ENCODE measurements around the gene CAMK2D.

DNA sequence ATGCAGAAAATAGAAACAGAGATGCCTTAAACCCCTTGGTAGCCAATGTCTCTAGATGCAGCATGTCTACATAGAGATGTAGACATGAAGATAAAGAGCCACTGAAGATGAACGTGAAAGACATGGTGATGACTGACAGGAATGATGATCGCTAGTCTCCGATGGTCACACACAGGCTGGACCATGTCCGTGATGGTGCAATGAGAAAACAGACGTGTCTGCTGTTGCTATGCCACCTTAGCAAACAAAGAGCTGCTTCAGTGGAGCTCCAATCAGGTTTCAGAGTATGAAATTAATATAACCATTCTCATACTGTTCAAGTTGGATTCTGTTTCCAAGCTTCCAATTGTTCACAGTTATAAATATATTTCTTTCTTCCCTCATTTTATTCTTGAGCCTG is 256.5 kb downstream of the CAMK2D start:
- TF ChIP-seq, protein P1, sequence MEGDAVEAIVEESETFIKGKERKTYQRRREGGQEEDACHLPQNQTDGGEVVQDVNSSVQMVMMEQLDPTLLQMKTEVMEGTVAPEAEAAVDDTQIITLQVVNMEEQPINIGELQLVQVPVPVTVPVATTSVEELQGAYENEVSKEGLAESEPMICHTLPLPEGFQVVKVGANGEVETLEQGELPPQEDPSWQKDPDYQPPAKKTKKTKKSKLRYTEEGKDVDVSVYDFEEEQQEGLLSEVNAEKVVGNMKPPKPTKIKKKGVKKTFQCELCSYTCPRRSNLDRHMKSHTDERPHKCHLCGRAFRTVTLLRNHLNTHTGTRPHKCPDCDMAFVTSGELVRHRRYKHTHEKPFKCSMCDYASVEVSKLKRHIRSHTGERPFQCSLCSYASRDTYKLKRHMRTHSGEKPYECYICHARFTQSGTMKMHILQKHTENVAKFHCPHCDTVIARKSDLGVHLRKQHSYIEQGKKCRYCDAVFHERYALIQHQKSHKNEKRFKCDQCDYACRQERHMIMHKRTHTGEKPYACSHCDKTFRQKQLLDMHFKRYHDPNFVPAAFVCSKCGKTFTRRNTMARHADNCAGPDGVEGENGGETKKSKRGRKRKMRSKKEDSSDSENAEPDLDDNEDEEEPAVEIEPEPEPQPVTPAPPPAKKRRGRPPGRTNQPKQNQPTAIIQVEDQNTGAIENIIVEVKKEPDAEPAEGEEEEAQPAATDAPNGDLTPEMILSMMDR (conservative IDR thresholded peaks at IDR 0.05 in 1 of 2, IDR thresholded peaks at IDR 0.05 in 1 of 2; ENCODE audit: low read depth in 1 of 2, low read length in 2 of 2) = no peak
- TF ChIP-seq EZH2 (IDR thresholded peaks at IDR 0.05; ENCODE audit: low read length, missing control alignments) = no peak

Measured in fibroblast of lung (primary cell).